Subcutaneous abdominal adipose tissue (tissue), 5 donors: ENCODE measurements around the gene RTN3.

Experiments
- H3K27ac ChIP-seq: one replicate; pipeline ENCODE4 v1.7.0; 2013; ENCODE audit warnings: low read depth, mild to moderate bottlenecking, inconsistent platforms, low read length, moderate library complexity
- H3K27me3 ChIP-seq, 5 donors: one replicate each; pipeline ENCODE4 v1.7.0; 2013; ENCODE audit warnings: low read length in 5 of 5, inconsistent platforms in 1 of 5; ENCODE audit not compliant: control insufficient read depth in 5 of 5, insufficient read depth in 4 of 5
- H3K36me3 ChIP-seq, 5 donors: one replicate each; pipeline ENCODE4 v1.7.0; 2013; ENCODE audit warnings: low read length in 5 of 5; ENCODE audit not compliant: control insufficient read depth in 5 of 5, insufficient read depth in 5 of 5
- H3K4me1 ChIP-seq, 5 donors: one replicate each; pipeline ENCODE4 v1.7.0; 2013; ENCODE audit warnings: low read length in 5 of 5, mild to moderate bottlenecking in 3 of 5, moderate library complexity in 1 of 5; ENCODE audit not compliant: control insufficient read depth in 5 of 5, insufficient read depth in 5 of 5
- H3K4me3 ChIP-seq, 5 donors: one replicate each; pipeline ENCODE4 v1.7.0; 2013; ENCODE audit warnings: low read length in 5 of 5, low read depth in 1 of 5
- H3K9ac ChIP-seq, 5 donors: one replicate each; pipeline ENCODE4 v1.7.0; 2013; ENCODE audit warnings: low read length in 5 of 5, mild to moderate bottlenecking in 4 of 5, moderate library complexity in 3 of 5
- H3K9me3 ChIP-seq, 5 donors: one replicate each; pipeline ENCODE4 v1.7.0; 2013; ENCODE audit warnings: low read length in 5 of 5; ENCODE audit not compliant: control insufficient read depth in 5 of 5
- donor health status: healthy.
- donor health status: healthy.
- donor health status: healthy.
- donor health status: healthy.
- donor health status: healthy.

The RTN3 gene

DNA sequence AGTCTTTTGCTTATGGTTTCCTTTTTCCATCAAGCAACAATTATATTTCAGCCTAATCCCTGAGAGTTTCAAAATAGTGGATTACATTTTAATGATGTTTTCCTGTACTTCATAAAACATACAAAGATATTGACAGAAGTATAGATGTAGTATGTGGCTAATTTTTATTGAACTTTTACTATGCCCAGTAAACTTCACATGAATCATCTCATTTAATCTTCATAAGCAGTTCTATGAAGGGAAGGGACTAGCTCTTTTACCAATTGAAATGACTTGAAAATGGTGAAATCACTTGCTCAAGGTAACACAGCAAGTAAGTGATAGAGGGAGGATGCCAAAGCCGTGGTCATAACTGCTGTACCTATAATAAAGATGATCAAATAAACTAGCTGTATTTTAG lies 27.5 kb downstream of the RTN3 start:
- H3K27ac ChIP-seq: no peak overlapping the region

DNA sequence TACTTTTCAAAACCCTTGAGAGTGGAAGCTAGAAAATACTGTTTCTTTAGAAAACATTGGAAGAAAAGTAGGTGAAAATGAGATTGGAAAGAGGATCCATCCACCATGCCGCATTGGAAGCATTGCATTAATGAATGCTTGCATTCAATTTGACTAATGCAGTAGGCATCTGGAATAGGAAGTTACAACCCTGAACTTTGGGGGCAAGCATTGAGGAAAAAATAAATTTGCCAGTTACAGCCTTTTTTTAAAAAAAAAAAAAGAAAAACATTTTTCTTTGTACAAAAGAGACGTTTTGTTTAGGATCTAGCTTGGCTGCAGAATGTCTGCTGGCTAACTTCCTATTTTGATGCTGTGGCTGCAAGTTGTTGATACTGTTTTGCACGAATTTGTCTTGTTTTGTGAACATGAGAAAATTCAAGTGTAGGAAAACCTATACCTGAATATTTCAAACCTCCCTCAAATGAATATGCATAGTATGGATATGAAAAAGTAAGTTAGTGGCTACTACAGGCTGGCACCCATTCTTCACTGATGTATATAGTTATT lies 28.1 kb downstream of the RTN3 start:
- Histone ChIP-seq H3K4me1 (peaks cover 0 to 29% (median 9%) of the 10 kb centered on the region in 5 donors), H3K9me3 (no peaks in the 10 kb centered on the region), H3K36me3 (peaks cover 0 to 3% (median 0%) of the 10 kb centered on the region in 5 donors), H3K4me3 (no peak overlapping the region), H3K9ac (no peak overlapping the region), H3K27me3 (no peaks in the 10 kb centered on the region), H3K27ac (no peak overlapping the region)

More for the DNA sequence above, 27.5 kb downstream of the RTN3 start:
- Histone ChIP-seq H3K36me3 (peaks cover 0 to 3% (median 0%) of the 10 kb centered on the region in 5 donors), H3K27me3 (no peaks in the 10 kb centered on the region), H3K4me1 (peaks cover 0 to 29% (median 9%) of the 10 kb centered on the region in 5 donors), H3K9ac (no peak overlapping the region), H3K4me3 (no peak overlapping the region), H3K9me3 (no peaks in the 10 kb centered on the region)

DNA sequence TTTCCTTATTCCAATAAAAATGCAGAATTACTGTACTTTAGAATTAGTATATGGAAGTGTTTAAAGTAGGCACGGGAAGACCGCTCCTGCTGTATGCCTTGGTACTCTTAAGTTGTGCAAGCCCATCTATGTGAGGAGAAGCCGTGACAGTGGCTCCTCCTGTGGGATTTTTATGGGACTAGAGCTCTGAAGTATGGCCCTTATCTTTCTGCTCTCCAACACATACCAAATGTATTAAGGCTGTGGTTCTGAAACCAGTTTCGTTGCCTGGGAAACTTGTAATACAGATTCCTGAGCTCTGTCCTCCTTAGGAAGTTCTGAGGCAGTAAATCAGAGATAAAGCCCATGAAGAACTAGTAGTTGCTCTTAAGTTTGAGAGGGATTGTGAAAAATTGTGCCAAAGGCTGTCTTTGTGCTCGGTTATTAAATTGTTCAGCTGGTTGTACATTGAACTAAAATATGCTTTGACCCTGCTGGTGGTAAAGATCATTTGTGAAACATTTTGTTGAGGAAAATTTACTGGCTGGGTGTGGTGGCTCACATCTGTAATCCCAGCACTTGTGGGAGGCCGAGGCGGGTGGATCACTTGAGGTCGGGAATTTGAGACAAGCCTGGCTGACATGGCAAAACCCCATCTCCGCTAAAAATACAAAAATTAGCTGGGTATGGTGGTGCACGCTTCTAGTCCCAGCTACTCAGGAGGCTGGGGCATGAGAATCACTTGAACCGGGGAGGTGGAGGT lies 29.3 kb downstream of the RTN3 start:
- peak overlapping the region in 1 of 5 donors; percentile 45 for H3K9ac ChIP-seq
- peaks cover 0 to 9% (median 1%) of the 10 kb centered on the region in 5 donors for H3K36me3 ChIP-seq
- peak overlapping the region; percentile 55 for H3K27ac ChIP-seq
- H3K9me3 ChIP-seq: no peaks in the 10 kb centered on the region
- no peak overlapping the region for H3K4me3 ChIP-seq
- no peaks in the 10 kb centered on the region for H3K27me3 ChIP-seq
- peaks cover 0 to 21% (median 6%) of the 10 kb centered on the region in 5 donors for H3K4me1 ChIP-seq

DNA sequence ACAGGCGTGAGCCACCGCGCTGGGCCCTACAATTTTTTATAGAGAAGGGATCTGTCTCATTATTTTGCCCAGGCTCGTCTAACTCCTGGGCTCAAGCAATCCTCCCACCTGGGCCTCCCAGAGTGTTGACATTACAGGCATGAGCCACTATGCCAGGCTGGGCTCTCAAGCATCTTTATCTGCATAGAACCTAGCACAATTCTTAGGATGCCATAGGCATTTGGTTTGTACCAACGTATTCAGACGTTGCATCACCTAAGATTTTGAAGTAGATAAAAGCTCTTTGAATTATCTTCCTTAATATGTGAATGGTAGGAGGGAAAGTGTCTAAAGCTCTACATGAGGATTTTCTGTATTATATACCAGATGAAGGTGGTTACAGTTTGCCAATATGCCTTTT lies 30.5 kb downstream of the RTN3 start:
- no peaks in the 10 kb centered on the region for H3K27me3 ChIP-seq
- no peak overlapping the region for H3K27ac ChIP-seq
- peaks cover 0 to 9% (median 3%) of the 10 kb centered on the region in 5 donors for H3K36me3 ChIP-seq
- no peak overlapping the region for H3K9ac ChIP-seq
- peaks cover 0 to 23% (median 6%) of the 10 kb centered on the region in 5 donors for H3K4me1 ChIP-seq
- H3K4me3 ChIP-seq: no peak overlapping the region
- no peaks in the 10 kb centered on the region for H3K9me3 ChIP-seq

DNA sequence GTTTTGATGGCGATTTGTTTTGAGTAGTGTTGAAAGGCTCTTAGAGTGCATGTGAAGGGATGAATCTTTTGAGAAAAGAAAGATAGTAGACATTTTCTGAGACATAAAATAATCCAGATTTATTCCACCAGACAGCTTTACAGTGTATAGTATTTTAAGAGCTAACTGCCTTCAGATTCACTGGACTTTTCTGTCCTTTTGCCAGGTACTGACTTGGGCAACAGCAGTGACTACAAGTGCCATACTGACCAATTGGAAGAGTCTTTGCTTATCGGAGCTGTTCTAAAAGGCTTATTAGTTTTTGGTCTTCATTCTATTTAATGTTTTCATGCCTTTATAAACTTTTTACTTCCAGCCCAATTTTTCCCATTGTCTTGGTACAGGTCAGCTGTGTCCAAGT lies 32.5 kb downstream of the RTN3 start:
- H3K27ac ChIP-seq: peak overlapping the region; percentile 40
- H3K27me3 ChIP-seq: no peaks in the 10 kb centered on the region
- peaks cover 0 to 23% (median 6%) of the 10 kb centered on the region in 5 donors for H3K4me1 ChIP-seq

DNA sequence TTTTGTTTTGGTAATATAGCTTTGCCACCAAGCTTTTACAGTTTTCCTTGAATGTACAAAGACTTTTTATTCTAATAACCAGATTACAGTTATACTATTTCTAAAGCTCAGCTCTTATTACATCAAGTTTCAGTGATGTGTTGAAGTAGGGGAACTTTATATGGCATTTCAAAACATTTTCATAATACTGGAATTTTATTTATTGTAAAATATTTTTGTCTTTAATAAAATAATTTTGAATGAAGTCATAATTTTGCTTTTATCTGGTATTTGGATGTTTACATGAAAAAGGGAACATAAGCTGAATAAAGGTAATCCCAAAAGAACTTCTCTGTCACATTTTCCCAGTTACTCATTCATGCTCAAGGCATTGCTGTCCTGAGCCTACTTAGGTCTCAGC lies 34.7 kb downstream of the RTN3 start:
- H3K27me3 ChIP-seq: no peaks in the 10 kb centered on the region
- H3K4me1 ChIP-seq: peaks cover 0 to 15% (median 8%) of the 10 kb centered on the region in 5 donors
- H3K36me3 ChIP-seq: peaks cover 3 to 21% (median 8%) of the 10 kb centered on the region in 5 donors
- peak overlapping the region in 2 of 5 donors; percentile 32 to 35 for H3K9ac ChIP-seq
- no peaks in the 10 kb centered on the region for H3K9me3 ChIP-seq
- H3K4me3 ChIP-seq: no peak overlapping the region
- H3K27ac ChIP-seq: peak overlapping the region; percentile 72

More for the DNA sequence above, 32.5 kb downstream of the RTN3 start:
- H3K4me3 ChIP-seq: no peak overlapping the region
- peak overlapping the region in 1 of 5 donors; percentile 24 for H3K9ac ChIP-seq
- H3K36me3 ChIP-seq: peaks cover 0 to 11% (median 0%) of the 10 kb centered on the region in 5 donors
- H3K9me3 ChIP-seq: no peaks in the 10 kb centered on the region

DNA sequence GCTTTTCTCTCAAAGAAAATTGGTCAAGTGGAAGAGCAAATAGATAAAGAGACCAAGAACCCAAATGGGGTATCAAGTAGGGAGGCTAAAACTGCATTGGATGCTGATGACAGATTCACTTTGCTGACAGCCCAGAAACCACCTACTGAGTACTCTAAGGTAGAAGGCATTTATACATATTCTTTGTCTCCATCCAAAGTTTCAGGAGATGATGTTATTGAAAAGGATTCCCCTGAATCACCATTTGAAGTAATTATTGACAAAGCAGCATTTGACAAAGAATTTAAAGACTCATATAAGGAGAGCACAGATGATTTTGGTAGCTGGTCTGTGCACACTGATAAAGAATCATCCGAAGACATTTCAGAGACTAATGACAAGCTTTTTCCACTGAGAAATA lies 37.7 kb downstream of the RTN3 start:
- Histone ChIP-seq H3K27me3 (no peaks in the 10 kb centered on the region), H3K9me3 (no peaks in the 10 kb centered on the region), H3K27ac (peak overlapping the region; percentile 70), H3K4me1 (peaks cover 0 to 15% (median 8%) of the 10 kb centered on the region in 5 donors), H3K9ac (no peak overlapping the region), H3K36me3 (peaks cover 3 to 21% (median 8%) of the 10 kb centered on the region in 5 donors), H3K4me3 (no peak overlapping the region)

DNA sequence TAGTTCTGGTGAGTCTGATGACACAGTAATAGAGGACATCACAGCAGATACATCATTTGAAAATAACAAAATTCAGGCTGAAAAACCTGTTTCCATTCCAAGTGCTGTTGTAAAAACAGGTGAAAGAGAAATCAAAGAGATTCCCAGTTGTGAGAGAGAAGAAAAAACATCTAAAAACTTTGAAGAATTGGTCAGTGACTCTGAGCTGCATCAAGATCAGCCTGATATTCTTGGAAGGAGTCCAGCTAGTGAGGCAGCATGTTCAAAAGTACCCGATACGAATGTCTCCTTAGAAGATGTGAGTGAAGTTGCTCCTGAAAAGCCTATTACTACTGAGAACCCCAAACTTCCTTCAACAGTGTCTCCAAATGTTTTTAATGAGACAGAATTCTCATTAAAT lies 38.7 kb downstream of the RTN3 start:
- H3K4me1 ChIP-seq: peaks cover 0 to 15% (median 8%) of the 10 kb centered on the region in 5 donors
- peak overlapping the region; percentile 42 for H3K27ac ChIP-seq
- no peaks in the 10 kb centered on the region for H3K27me3 ChIP-seq
- H3K9ac ChIP-seq: peak overlapping the region in 1 of 5 donors; percentile 37
- H3K9me3 ChIP-seq: no peaks in the 10 kb centered on the region
- no peak overlapping the region for H3K4me3 ChIP-seq
- H3K36me3 ChIP-seq: peaks cover 3 to 14% (median 8%) of the 10 kb centered on the region in 5 donors

DNA sequence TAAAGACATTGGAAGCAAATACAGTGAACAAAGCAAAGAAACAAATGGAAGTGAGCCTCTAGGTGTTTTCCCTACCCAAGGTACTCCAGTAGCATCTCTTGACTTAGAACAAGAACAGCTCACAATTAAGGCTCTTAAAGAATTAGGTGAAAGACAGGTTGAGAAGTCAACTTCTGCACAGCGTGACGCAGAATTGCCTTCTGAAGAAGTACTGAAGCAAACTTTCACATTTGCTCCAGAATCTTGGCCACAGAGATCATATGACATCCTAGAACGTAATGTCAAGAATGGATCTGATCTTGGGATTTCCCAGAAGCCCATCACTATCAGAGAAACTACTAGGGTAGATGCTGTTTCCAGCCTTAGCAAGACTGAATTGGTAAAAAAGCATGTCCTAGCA lies 39.3 kb downstream of the RTN3 start:
- Histone ChIP-seq H3K36me3 (peaks cover 3 to 12% (median 8%) of the 10 kb centered on the region in 5 donors), H3K4me1 (peaks cover 0 to 15% (median 8%) of the 10 kb centered on the region in 5 donors), H3K4me3 (no peak overlapping the region), H3K27ac (peak overlapping the region; percentile 42), H3K9ac (peak overlapping the region in 1 of 5 donors; percentile 35), H3K27me3 (no peaks in the 10 kb centered on the region), H3K9me3 (no peaks in the 10 kb centered on the region)

DNA sequence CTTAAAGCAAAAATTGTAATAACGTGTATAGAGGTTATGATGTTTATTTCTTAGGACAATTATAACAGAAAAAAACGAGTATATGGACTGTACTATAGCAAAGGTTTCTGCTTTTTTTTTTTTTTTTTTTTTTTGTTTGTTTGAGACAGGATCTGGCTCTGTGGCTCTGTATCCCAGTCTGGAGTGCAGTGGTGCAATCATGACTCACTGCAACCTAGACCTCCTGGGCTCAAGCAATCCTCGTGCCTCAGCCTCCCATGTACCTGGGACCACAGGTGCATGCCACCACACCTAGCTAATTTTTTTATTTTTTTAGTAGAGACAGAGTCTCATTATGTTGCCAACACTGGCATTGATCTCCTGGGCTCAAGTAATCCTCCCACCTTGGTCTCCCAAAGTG lies 48.0 kb downstream of the RTN3 start:
- no peaks in the 10 kb centered on the region for H3K9me3 ChIP-seq
- H3K27me3 ChIP-seq: no peaks in the 10 kb centered on the region
- H3K4me1 ChIP-seq: no peaks in the 10 kb centered on the region
- no peak overlapping the region for H3K4me3 ChIP-seq
- H3K9ac ChIP-seq: no peak overlapping the region
- H3K27ac ChIP-seq: no peak overlapping the region
- H3K36me3 ChIP-seq: peaks cover 0 to 3% (median 0%) of the 10 kb centered on the region in 5 donors
